ENCODE data around the gene CBLIF. TPM values are rescaled to one million over a fixed set of nuclear protein-coding genes. Genes with fewer than 3 reads are reported as not detected.

The CBLIF gene
- total RNA-seq, 1 experiment from 2014 or later, result not detected

- Histone ChIP-seq H3K4me3 (ENCODE audit: low read depth, low read length) (no peak overlapping the region), H3K9me3 (no peaks in the 10 kb centered on the region), H3K4me1 (peaks cover 10% of the 10 kb centered on the region), H3K27me3 (replicated peaks; ENCODE audit: control insufficient read depth, insufficient read depth, low read length) (no peaks in the 10 kb centered on the region), H3K36me3 (ENCODE audit: control insufficient read depth, insufficient read depth, low read length) (no peaks in the 10 kb centered on the region)
- intact Hi-C loops (cut with micrococcal nuclease; ENCODE audit: unreplicated experiment), result no loop called here
- no TSS peak for BruUV-seq (replicated peaks)
- Mint-ChIP-seq H3K36me3 (ENCODE audit: insufficient read depth, unreplicated experiment) (no peaks in the 10 kb centered on the region), H3K27ac (ENCODE audit: unreplicated experiment) (no peak overlapping the region), H3K4me1 (ENCODE audit: low read depth, unreplicated experiment) (peaks cover 12% of the 10 kb centered on the region), H3K9me3 (ENCODE audit: unreplicated experiment) (peaks cover 17% of the 10 kb centered on the region), H3K27me3 (ENCODE audit: insufficient read depth, unreplicated experiment) (no peaks in the 10 kb centered on the region), H3K4me3 (ENCODE audit: unreplicated experiment) (no peak overlapping the region)
- DNase-seq, result no peak
- no peak for TF ChIP-seq CTCF (IDR thresholded peaks at IDR 0.05; ENCODE audit: insufficient read depth in 1 of 2, low read depth in 1 of 2, low read length in 1 of 2, severe bottlenecking in 1 of 2, unreplicated experiment in 1 of 2)
- CTCF ChIA-PET, result no interaction called here
- POLR2A ChIA-PET, result no interaction called here
These were observed 26.8 kb upstream of the CBLIF start for GRCh38 chr11:59872076-59872475.

DNA sequence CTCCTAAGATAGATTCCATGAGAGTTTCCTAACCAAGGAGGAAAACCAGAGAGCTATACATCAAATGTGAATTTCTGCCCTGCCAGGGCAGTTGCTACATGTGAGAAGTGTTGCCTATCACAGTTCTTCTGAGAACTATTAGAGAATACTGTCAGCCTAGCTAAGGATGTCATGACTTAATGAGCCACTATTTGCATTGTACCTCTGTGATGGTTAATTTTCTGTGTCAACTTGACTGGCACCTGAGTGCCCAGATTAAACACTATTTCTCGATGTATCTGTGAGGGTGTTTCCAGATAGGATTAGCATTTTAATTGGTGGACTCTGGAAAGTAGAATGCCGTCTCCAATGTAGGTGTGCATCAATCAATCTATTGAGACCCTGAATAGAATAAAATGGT lies 22.6 kb upstream of the CBLIF start:
- intact Hi-C loops (cut with micrococcal nuclease; ENCODE audit: unreplicated experiment), result no loop called here
- TF ChIP-seq CTCF (IDR thresholded peaks at IDR 0.05; ENCODE audit: insufficient read depth in 1 of 2, low read depth in 1 of 2, low read length in 1 of 2, severe bottlenecking in 1 of 2, unreplicated experiment in 1 of 2), result no peak
- ChIA-PET POLR2A (no interaction called here), CTCF (no interaction called here)
- Histone ChIP-seq H3K4me3 (ENCODE audit: low read depth, low read length) (no peak overlapping the region), H3K27me3 (replicated peaks; ENCODE audit: control insufficient read depth, insufficient read depth, low read length) (no peaks in the 10 kb centered on the region), H3K9me3 (no peaks in the 10 kb centered on the region), H3K4me1 (no peaks in the 10 kb centered on the region), H3K36me3 (ENCODE audit: control insufficient read depth, insufficient read depth, low read length) (no peaks in the 10 kb centered on the region)
- Mint-ChIP-seq H3K27me3 (ENCODE audit: insufficient read depth, unreplicated experiment) (no peaks in the 10 kb centered on the region), H3K4me3 (ENCODE audit: unreplicated experiment) (no peak overlapping the region), H3K36me3 (ENCODE audit: insufficient read depth, unreplicated experiment) (no peaks in the 10 kb centered on the region), H3K4me1 (ENCODE audit: low read depth, unreplicated experiment) (no peaks in the 10 kb centered on the region), H3K9me3 (ENCODE audit: unreplicated experiment) (peaks cover 27% of the 10 kb centered on the region), H3K27ac (ENCODE audit: unreplicated experiment) (no peak overlapping the region)
- no peak for DNase-seq
- no TSS peak for BruUV-seq (replicated peaks)

DNA sequence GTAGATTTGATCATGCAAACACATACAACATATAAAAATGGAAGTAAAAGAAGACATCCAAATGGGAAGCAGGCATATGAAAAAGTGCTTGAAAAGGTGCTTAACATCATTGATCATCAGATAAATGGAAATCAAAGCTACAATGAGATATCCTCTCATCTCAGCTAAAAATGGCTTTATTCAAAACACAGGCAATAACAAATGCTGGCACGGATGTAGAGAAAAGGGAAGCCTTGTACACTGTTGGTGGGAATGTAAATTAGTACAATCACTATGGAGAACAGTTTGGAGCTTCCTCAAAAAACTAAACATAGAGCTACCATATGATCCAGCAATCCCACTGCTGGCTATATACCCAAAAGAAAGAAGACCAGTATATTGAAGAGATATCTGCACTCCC lies 21.5 kb upstream of the CBLIF start:
- intact Hi-C loops (cut with micrococcal nuclease; ENCODE audit: unreplicated experiment), result no loop called here
- H3K4me3 ChIP-seq (ENCODE audit: low read depth, low read length), result no peak overlapping the region
- ChIA-PET POLR2A (no interaction called here), CTCF (no interaction called here)
- H3K4me1 ChIP-seq, result no peaks in the 10 kb centered on the region
- H3K36me3 Mint-ChIP-seq (ENCODE audit: insufficient read depth, unreplicated experiment), result no peaks in the 10 kb centered on the region
- BruUV-seq (replicated peaks), result no TSS peak
- H3K27me3 Mint-ChIP-seq (ENCODE audit: insufficient read depth, unreplicated experiment), result no peaks in the 10 kb centered on the region
- no peak for TF ChIP-seq CTCF (IDR thresholded peaks at IDR 0.05; ENCODE audit: insufficient read depth in 1 of 2, low read depth in 1 of 2, low read length in 1 of 2, severe bottlenecking in 1 of 2, unreplicated experiment in 1 of 2)
- no peak overlapping the region for H3K27ac Mint-ChIP-seq (ENCODE audit: unreplicated experiment)
- H3K9me3 ChIP-seq, result no peaks in the 10 kb centered on the region
- DNase-seq, result no peak
- H3K27me3 ChIP-seq (replicated peaks; ENCODE audit: control insufficient read depth, insufficient read depth, low read length), result no peaks in the 10 kb centered on the region
- H3K4me1 Mint-ChIP-seq (ENCODE audit: low read depth, unreplicated experiment), result no peaks in the 10 kb centered on the region
- H3K4me3 Mint-ChIP-seq (ENCODE audit: unreplicated experiment), result no peak overlapping the region
- H3K36me3 ChIP-seq (ENCODE audit: control insufficient read depth, insufficient read depth, low read length), result no peaks in the 10 kb centered on the region
- H3K9me3 Mint-ChIP-seq (ENCODE audit: unreplicated experiment), result peaks cover 27% of the 10 kb centered on the region

Data from Caco-2 (cell line).